GM10847 (cell line): ENCODE results near the gene KRTAP1-5.
"Not testable (repeated sequence)": the region's sequence is repeated elsewhere in the genome, so short reads cannot be mapped to it uniquely, and the experiment has no call there.

Experiments used
- POLR2A ChIP-seq: IDR thresholded peaks from 2 replicates; pipeline ENCODE4 v1.6.1; 2011; ENCODE audit not compliant: insufficient read length; ENCODE audit errors: extremely low read depth

Gene KRTAP1-5

DNA sequence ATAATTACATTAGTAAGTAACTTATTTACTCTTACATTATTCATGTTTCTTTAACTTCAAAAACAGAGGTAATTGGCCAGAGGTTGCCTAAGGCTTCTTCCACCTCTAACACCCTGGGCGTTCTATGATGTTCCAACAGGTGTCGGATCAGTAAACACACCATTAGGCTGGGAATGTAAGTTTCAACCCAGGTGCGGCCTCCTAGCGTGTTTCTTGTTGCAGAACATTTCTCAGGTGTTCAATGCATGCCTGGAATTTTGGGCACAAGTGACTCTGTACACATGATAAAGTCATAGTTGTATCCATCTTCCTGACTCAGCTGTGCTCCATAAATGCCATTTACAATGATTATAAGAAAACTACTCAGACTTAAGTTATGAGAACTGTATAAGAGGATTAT, 27.0 kb upstream of the KRTAP1-5 start:
- no peak for TF ChIP-seq POLR2A

DNA sequence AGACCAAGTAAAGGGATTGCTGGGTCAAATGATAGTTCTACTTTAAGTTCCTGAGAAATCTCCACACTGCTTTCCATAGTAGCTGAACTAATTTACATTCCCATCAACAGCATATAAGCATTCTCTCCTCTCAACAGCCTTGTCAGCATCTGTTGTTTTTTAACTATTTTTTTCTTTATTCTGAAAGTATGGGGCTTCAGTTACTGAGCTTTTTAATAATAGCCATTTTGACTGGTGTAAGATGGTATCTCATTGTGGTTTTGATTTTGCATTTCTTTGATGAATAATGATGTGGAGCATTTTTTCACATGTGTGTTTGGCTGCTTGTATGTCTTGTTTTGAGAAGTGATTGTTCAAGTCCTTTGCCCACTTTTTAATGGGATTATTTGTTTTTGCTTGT, 25.6 kb upstream of the KRTAP1-5 start:
- TF ChIP-seq POLR2A = no peak

DNA sequence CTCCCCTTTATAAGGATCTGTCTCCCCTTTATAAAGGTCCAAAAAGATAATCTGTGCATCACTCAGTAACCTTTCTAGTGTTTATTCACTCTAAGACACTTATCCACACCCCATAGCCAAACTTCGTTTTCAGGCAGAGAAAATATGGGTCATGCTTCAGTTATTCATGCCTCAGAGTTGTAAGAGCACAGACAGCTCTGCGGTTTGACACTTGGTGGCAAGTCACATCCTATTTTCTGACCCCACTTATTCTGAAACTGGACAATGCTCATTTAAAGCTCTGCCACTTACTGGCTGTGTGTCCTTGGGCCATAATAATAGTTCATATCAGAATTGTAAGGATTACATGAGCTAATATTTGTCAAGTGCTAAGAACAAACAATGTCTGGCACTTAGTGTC, 22.1 kb upstream of the KRTAP1-5 start:
- no peak for TF ChIP-seq POLR2A

DNA sequence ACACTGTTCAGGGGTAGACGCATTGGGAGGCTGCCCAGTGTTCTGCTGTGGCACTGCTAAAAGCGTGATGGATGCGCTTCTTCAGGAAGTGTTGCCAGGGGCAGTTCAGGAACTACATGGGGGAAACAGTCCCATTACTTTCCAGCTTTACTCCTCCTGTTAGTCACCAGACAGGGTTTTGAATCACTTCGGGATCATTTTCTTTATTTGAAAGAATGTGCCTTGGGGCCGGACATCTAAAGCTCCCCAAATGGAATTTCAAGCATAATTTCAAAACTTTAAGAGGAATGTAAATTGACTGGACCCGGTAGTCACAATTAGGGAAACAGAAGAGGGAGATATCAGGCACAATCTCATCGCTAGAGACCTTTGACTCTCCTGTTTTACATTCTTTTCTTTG, 21.4 kb upstream of the KRTAP1-5 start:
- TF ChIP-seq POLR2A = no peak

DNA sequence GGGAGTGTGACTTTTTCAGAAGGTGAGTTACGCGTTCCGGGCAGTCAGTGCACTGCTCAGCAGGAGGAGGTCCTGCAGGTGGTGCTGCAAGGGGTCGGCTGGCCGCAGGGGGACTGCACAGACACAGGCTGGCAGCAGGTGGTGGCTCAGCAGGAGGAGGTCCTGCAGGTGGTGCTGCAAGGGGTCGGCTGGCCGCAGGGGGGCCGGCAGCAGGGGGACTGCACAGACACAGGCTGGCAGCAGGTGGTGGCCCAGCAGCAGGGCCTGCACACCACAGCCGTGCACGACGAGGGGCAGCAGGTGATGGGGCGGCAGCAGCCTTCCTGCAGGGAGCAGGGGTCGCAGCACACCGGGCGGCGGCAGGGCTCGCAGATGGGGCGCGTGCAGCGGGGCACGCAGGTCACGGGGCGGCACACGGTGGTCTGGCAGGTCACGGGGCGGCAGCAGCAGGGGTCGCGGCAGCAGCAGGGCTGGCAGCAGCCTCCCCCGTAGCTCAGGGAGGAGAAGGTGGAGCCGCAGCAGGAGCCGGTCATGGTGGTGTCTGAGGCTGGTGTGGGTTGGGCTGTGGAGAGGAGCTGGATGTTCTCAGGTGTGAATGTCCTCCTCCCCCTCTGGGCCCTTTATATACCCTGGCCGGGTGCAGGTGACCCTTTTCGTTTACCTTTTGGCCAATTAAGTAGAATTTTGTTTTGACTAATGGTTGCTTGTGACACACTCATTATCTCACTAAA, 19.9 kb upstream of the KRTAP1-5 start, which contains the start of gene KRTAP2-1:
Gene KRTAP2-1, minus strand, starts transcription at position 582 of the 731 bp plus-strand sequence. Its CDS starts 49 bp downstream, at position 533.
- not testable (repeated sequence) for TF ChIP-seq POLR2A

DNA sequence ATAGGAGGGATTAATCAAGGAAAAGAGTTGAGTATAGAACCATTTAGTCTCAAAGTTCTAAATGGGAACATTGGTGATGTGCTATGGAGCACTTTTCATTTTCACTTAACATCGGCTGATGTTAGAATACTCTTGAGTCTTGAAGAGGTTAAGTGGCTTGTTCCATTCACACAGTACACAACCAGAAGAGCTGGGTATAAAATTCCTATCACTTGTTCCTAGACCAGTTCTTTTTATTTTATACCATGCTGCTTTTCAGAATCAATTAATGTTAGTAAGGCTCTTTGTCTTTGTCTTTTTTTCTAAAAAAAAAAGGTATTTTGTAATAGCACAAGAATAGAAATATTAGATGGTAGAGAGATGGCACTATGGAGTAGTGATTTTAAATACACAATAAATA, 15.9 kb upstream of the KRTAP1-5 start:
- no peak for TF ChIP-seq POLR2A

DNA sequence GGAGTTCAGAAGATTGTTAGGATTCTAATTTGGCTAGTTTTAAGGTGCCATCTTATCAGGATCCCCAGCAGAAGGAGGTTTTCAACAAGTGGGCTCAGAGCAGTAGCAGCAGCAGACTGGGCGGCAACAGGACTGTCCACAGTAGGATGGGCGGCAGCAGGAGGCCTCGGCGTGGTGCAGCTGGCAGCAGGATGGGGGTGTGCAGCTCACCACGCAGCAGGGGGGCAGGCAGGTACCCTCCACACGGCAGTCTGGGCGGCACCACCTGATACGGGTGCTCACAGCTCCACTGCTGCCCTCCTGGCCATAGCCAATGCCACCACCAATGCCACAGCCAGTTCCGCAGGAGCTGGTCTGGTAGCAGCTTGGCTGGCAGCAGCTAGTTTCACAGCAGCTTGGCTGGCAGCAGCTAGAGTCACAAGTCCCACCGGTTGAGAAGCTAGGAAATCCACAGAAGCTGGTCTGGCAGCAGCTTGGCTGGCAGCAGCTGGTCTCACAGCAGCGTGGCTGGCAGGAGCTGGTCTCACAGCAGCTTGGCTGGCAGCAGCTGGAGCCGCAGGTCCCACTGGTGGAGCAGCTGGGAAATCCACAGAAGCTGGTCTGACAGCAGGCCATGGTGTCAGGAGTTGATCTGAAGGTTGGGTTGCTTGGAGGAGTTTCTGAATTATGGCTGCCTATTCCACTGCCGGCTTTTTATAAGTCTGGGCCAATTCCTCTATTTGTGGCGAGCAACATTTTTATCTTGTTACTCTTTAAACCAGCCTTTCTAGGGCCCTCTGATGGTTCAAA, 14.0 kb upstream of the KRTAP1-5 start, which contains the start of gene KRTAP1-1:
Gene KRTAP1-1, minus strand, starts transcription at position 668 of the 789 bp plus-strand sequence. Its CDS starts 53 bp downstream, at position 615.
- TF ChIP-seq POLR2A = not testable (repeated sequence)

DNA sequence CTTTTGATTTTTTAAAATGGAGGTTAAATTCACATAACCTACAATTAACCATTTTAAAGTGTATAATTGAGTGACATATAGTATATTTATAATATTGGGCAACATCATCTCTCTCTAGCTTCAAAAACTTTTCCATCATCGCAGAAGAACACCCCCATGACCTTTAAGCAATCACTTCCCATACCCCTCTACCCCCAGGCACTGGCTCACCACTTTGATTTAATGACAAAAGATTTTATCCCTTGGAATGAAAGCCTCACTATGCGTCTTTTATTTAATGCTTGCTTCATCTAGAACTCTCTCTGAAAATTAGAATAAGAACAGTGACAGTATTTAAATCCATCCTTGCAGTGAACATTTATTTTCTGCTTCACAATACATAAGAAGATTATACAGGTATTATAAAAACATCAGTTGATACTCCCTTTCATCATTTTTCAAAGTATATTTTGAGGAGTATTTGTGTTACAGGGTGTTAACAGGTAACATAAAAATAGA, 10.9 kb upstream of the KRTAP1-5 start:
- TF ChIP-seq POLR2A = no peak

DNA sequence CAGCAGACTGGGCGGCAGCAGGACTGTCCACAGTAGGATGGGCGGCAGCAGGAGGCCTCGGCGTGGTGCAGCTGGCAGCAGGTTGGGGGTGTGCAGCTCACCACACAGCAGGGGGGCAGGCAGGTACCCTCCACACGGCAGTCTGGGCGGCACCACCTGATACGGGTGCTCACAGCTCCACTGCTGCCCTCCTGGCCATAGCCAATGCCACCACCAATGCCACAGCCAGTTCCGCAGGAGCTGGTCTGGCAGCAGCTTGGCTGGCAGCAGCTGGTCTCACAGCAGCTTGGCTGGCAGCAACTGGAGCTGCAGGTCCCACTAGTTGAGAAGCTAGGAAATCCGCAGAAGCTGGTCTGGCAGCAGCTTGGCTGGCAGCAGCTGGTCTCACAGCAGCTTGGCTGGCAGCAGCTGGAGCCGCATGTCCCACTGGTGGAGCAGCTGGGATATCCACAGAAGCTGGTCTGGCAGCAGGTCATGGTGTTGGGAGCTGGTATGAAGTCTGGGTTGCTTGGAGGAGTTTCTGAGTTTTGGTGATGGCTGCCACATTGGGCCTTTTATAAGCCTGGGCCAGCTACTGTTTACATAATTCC, 7.4 kb upstream of the KRTAP1-5 start, which contains the start of gene KRTAP1-3:
Gene KRTAP1-3, minus strand, starts transcription at position 529 of the 590 bp plus-strand sequence. Its CDS starts 53 bp downstream, at position 476.
- TF ChIP-seq POLR2A = not testable (repeated sequence)

DNA sequence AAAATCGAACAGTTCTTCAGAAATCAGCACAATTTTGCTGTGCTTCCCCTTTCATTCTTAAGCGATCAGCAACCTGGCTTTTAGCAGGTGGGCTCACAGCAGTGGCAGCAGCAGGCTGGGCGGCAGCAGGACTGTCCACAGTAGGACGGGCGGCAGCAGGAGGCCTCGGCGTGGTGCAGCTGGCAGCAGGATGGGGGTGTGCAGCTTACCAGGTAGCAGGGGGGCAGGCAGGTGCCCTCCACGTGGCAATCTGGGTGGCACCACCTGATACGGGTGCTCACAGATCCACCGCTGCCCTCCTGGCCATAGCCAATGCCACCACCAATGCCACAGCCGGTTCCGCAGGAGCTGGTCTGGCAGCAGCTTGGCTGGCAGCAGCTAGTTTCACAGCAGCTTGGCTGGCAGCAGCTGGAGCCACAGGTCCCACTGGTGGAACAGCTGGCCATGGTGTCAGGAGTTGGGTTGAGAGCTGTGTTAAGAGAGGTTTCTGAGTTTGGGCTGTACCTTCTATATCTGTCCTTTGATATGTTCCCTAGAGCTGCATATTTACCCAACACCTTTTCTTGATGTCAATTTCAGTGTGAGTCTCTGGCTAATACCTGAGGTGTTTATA, 2.7 kb upstream of the KRTAP1-5 start, which contains the start of gene KRTAP1-4:
Gene KRTAP1-4, minus strand, starts transcription at position 563 of the 613 bp plus-strand sequence. Its CDS starts 117 bp downstream, at position 446.
- TF ChIP-seq POLR2A = no peak

DNA sequence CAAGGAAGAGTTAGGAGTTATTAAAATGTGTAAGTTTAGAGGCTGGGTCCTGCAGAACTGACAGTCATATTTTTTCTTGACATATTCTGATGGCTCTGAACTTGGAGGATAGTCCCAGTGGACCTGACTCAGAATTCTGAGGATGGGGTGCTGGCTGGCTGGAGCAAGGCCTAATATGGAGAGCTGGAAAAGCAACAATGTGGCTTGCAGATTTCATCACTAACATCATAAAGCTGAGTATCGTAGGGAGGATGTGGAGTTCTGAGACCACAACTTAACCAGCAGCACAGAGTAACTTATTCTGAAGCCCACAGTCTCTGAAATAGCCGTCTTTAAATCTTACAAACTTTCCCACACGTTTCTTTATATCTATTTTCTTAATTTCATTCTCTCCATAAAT, 2.3 kb downstream of the KRTAP1-5 start:
- TF ChIP-seq POLR2A = no peak

DNA sequence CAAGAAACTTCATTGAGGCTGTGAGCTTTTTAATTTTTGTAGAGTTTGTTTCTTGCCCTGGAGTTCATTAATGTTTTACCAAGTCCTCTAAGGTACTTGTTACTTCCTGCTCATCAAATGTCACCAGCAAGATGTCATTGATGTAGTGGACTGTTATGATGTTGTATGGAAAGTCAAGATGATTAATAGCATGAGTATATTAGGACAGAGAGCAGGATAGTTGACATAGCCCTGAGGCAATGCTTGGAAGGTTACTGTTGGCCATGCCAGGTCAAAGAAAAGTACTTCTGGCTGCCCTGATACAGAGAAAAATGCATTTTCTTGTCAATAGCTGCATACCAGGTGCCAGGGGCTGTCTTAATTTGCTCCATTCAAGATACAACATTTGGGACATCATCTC, 6.7 kb downstream of the KRTAP1-5 start:
- no peak for TF ChIP-seq POLR2A

DNA sequence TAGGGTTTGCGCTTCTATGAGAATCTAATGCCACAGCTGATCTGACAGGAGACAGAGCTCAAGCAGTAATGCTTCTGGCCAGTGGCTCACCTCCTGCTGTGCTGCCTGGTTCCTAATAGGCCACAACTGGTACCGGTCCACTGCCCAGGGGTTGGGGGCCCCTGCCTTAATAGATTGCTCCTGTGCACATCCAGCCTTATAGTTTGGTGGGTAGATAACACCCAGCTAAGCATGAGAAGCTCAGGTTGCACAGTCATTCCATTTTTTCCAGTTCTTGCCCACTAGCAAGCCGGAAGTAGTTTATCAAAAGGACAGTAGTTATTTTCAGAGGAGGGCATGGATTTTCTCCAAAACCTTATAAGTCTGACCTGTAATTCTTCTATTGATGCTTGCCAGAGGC, 7.6 kb downstream of the KRTAP1-5 start:
- no peak for TF ChIP-seq POLR2A

DNA sequence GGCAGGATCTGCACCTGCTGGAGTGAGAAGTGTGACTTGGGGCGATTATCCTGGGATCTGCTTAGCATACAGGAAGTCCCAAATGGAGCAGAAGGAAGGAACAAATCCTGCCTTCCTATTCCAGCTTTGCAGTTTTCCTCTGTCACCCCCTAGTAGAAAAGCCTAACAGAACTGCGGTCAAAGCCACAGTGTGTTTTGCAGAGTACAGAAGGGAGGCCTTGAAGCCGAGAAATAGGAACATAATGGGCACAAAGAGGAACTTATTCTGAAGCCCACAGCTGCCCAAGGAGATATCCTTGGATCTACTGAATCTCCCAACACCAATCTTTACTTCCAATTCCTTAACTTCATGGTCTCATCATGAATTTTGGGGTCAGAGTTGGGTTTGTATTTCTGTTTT, 8.5 kb downstream of the KRTAP1-5 start:
- no peak for TF ChIP-seq POLR2A

DNA sequence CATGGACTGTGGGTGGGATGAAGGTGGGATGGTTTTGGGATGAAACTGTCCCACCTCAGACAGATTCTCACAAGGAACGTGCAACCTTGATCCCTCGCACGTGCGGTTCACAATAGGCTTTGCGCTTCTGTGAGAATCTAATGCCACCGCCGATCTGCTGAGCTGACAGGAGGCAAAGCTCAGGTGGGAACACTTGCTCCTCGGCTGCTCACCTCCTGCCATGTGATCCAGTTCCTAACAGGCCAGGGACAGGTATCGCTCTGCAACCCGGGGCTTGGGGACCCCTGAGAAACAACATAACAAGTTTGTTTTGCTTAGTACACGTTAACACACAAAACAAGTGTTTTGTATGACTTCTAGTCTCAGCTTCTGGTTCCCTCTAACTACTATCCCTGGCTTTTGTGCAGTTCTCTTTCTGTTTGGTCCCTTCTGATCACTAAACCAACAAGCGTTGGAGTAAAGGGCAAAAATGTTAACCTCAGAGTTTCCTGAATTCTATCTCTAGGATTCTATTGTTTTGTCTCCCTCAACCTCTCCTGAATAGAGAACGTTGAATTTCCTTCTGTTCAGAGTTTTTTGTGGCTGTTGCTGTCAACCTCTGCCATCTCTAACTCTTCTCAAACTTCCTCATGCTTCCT, 10.3 kb downstream of the KRTAP1-5 start:
- no peak for TF ChIP-seq POLR2A

DNA sequence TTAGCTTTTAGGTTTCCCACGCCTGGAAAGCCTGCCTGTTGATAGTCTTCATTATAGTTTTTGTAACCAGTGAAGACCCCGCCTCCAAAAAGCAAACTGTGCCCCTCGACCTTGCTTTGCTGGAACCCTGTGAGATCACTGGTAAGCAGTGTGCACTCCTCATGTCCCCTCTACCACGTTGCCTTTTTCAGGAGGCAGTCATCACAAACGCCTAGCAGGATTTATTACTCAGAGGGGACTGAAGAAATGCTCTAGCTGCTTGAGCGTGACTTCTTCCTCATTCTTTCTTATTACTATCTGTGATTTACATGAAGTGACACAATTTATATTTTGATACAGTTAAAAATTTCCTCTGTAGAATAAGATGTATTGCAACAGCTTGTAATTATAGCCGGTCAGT, 11.6 kb downstream of the KRTAP1-5 start:
- TF ChIP-seq POLR2A = no peak
